Renal pelvis (tissue), 4 donors: ENCODE measurements around the gene CMTM6. TPM values are rescaled to one million over a fixed set of nuclear protein-coding genes. Genes with fewer than 3 reads are reported as not detected.
A peak's percentile ranks its signal among the peaks of the same experiment; 100 is the strongest.
"Not testable (repeated sequence)": the region's sequence is repeated elsewhere in the genome, so short reads cannot be mapped to it uniquely, and the experiment has no call there.

Source experiments
- DNase-seq: peaks from one replicate; pipeline ENCODE4 v3.0.0-alpha.2; 2013
- polyA plus RNA-seq, 3 donors: library from polyadenylated mRNA; unstranded; fragments of 120-200 nt; gene quantifications; one replicate each; pipeline ENCODE4 v1.2.1, GENCODE V29; 2013; ENCODE audit not compliant: insufficient read length in 3 of 3

CMTM6 gene
- polyA plus RNA-seq, 3 donors = 65.1 to 67.1 (median 67.1) TPM

DNA sequence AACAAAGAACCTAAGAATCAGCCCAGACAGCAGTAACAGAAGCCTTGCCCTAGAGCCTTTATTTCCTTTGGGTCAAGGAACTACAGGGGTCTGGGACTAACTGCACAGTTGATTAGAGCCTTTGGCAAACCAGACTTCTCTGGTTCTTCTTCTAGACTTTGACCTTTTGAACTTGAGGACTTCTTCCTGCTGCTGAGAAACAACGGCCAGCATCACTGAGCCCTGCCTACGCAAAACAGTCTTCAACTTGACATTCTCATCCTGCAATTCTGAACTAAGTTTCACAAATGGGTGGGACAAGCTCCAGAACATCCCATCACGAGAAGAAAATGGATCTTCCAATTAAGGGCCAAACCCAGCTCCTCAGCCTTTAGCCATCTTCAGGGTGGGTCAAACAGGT is 31.4 kb downstream of the CMTM6 start:
- DNase-seq = no peak

DNA sequence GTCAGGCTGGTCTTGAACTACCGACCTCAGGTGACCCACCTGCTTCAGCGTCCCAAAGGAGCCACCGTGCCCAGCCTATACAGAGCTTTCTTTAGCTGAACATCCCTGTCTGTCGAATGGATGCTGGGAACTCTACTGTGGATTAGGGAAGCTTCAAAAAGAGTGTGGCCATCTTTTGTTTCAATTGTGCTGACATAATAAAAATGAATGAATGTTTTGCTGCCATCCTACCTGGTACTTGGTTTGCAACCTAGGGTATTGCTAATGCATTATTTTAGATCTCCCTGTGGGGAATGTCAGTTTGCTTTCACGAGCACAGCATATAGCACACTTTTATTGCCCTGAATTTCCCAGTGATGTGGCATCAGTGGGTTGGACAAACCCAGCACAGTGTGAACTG is 32.3 kb downstream of the CMTM6 start:
- DNase-seq = no peak

DNA sequence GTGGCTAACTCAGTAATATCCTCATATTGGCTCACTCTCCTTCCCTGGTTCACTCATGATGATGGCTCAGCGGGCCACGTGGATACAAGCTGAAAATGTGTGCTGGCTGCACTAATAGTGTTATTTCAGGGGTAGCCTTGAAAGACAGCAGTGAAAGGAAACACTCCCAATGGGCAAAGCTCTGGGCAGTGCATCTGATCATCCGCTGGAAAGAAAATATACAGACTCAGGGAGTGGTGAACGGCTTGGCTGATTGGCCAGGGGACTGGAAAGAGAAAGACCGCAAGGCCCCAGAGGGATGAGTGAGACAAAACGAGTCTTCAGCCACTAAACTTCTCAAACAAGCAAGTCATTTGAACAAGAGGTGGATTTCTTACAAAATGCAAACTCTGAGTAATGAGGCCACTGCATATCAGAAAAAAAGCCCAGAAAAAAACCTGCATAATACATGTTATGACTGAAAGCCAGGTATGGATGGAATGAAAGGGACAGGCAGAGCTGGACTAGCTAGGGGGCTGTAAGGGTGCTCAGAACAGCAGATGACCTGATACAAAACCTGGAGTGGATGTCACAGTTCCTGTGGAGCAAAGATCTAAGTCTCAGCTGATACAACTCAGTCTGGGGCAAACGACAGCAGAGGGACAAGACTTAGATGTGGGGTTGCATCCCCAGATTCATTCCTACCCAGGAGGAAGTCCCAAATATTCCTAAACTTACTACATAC is 33.3 kb downstream of the CMTM6 start:
- DNase-seq = no peak

DNA sequence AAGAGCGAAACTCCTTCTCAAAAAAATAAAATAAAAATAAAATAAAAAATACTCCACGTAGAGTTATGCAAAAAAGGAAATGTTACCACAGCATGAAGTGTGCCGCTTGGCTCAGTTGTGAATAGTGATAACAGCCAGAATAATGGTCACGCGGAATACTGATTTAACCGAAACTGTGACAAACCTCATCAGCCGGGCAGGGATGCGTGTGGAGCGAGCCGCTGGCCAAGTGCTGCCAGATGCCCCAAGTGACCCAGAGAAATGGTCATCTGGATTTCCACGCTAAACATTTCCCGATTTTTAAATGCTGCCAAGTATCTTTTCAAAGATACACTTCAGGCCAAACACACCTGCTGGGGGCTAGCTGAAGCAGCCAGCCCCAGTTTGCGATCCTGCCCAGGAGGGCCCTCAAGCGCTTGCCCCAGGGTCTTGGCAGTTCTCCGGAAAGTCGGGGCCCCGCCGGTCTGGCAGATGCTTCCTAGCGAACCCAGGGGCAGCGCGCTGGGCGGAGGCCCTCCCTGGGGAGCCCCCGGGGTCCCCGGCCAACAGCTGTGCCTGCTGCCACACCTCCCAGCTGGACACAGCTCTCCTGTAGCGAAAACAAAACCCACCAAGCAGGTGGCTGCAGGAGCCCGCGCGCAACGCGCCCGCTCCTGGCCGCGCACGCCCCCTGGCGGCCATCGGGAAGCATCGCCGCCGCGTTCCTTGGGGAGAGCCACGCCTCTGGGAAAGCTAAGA is 35.1 kb downstream of the CMTM6 start:
- DNase-seq = peak; percentile 78

DNA sequence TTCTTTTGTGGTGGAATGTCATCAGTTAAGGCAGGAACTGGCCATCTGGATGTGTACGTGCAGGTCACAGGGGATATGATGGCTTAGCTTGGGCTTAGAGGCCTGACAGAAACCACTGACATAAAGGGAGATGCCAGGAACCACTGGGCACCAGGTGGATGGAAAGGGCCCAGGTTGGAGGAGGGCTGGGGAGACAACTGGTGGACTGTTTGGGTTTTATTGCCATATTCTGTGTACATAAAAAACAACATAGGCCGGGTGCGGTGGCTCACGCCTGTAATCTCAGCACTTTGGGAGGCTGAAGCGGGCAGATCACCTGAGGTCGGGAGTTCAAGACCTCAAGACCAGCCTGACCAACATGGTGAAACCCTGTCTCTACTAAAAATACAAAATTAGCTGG is 35.8 kb downstream of the CMTM6 start:
- not testable (repeated sequence) for DNase-seq

DNA sequence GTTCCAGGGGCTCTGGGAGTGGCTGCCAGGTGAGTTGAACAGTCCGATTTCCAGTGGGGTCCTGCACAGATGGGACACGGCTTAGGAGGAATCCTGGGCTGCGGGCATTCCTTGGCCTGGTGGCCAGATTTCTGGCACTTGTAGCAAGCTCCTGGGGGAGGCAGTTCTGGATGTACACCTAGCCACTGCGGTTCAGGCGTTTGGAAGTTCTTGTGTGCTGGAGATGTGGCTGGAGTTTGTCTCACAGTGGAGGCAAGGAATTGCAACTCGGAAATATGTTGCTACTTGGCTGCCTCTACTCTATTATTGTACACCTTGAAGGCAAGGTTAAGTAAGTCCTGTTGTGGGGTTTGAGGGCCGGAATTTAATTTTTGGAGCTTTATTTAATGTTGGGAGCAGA is 37.9 kb downstream of the CMTM6 start:
- DNase-seq = not testable (repeated sequence)

- DNase-seq = not testable (repeated sequence)
Observed at GRCh38 chr3:32463415-32463814, 39.2 kb downstream of the CMTM6 start.

DNA sequence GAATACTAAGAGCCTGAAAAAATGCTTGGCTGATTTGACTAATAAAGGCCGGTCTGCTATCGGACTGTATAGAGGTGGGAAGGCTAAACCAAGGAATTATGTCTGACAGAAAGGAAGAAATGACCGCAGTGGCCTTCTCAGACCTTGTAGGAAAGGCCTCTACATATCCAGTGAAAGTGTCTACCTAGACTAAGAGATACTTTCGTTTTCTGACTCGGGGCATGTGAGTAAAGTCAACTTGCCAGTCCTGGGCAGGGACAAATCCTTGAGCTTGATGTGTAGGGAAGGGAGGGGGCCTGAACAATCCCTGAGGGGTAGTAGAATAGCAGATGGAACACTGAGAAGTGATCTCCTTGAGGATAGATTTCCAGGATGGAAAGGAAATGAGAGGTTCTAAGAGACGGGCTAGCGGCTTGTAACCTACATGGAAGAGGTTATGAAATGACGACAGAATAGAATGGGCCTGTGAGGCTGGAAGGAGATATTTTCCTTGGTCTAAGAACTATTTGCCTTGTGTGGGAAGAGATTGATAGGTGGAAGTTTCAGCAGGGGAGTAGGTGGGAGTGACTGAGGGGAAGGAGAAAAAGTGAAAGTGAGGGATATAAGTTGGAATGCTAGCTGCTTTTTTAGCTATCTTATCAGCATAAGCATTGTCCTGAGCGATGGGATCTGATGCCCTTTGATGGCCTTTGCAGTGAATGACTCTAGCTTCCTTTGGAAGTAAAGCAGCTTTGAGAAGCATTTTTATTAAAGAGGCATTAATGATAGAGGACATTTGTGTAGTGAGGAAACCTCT is 40.3 kb downstream of the CMTM6 start:
- not testable (repeated sequence) for DNase-seq

- not testable (repeated sequence) for DNase-seq
Observed at GRCh38 chr3:32460817-32461496, 41.7 kb downstream of the CMTM6 start.

DNA sequence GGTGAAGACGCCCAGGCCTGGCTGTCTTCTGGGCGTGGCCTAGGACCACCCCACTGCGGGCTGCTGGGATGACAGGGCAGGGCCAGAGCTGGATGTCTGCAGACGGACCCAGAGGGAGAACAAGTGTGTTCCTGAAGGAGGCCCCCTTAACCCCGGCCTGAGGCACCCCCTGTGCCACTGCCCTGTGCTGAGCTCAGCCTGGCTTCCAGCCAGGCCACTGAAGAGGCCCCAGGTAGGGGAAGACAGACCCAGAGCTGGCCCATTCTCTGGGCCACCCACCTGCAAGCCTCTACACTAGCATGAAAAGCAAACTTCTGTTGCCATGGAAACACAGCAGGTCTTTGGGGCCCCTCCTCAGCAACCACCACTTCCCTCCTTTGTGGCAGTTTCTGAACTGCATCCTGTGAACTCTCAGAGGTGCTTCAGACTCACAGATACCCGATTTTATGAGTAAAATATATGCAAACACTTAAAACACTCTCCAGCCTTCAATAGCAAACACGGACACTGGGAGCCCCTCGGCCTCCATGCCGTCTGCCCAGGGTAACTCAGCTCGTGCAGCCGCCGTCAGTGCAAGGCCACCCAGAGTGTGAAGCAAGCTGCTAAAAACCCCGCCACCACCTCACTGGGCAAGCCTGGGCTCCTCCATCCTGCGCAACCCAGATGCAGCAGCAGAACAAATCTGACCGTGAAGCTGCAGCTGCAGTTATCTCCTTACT is 42.5 kb downstream of the CMTM6 start:
- peak; percentile 30 for DNase-seq

- no peak for DNase-seq
Observed at GRCh38 chr3:32459450-32459849, 43.2 kb downstream of the CMTM6 start.

GRCh38 chr3:32457971-32458471 is 44.6 kb downstream of the CMTM6 start:
- DNase-seq = no peak

- DNase-seq = no peak
Observed at GRCh38 chr3:32456429-32457130, 46.1 kb downstream of the CMTM6 start.

DNA sequence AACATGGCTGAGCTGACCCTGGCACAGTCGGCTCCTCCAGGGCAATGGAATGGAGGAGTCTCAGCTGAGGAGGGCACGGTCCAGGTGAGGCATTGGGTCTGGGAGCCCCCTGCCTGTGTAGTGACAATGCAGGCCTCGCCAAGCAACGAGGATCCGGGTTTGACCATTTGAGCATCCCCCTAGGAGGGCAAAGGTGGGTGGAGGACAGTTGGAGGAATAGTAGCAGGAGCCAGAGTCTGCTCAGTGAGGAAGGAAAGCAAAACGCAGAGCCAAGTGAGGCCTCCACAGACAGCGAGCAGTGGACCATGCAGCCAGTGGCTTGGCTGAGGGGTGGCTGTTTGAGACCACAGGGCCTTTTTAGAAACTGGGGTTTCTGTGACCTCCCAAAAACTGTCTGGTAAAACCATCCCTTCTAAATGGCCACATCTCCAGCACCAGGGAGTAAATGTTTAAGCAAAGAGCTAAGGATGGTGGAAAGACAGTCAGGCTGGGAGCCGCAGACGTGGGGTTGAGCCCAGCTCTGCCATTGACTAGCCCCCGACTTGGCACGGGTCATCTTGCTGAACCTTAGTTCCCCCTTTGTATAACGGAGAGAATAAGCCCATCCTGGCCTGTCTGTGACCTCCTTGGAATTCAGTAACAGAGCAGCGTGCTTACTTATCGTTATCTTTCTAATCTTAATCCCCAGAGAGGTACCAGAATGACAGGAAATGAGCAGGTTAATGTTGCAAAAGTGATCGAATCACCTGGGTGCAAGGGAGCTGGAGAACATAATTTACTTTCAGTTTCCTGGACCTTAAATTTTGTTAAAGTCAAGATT is 46.8 kb downstream of the CMTM6 start:
- DNase-seq = no peak

DNA sequence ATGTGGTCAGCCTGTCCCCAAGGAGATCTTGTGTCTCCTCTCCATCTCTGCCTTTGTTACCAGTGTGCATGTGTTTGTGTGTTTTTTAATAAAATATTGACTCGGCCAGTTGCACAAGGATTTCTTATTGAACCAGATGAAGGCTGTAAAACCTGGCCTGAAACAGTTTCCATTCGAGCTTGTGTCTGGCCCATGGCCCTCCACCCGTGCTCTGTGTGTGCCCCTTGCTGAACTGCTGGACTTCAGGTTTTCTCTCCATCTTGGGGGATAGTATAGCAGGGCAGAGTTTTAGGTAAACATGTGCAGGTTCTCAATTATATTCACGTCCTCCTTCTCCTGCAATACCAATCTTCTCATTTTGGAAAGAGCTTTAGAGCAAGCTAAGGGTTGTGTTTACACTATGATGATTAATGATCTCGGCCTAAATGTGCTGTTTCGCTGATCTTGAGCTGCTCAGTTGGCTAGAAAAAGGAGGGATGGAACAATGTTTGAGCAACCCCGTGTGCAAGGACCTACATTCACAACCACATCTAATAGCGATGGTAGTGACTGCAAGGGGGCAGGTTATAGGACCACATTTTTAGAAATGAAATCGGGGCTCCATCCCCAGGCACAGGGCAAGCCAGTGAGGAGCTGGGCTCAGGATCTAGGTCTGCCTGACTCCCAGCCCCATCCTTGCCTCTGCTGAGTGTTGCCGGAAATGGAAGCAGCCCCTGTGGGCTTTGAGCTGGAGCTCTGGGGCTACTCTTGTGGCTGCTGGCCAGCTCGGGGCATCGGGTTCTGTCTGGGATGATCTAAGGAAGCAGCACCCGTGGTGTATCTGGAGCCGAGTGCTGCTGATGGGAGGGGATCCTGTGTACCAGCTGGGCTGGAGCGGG is 47.7 kb downstream of the CMTM6 start:
- DNase-seq = no peak

GRCh38 chr3:32454111-32454510 is 48.5 kb downstream of the CMTM6 start:
- DNase-seq = no peak

GRCh38 chr3:32453346-32453745 is 49.3 kb downstream of the CMTM6 start:
- DNase-seq = no peak

DNA sequence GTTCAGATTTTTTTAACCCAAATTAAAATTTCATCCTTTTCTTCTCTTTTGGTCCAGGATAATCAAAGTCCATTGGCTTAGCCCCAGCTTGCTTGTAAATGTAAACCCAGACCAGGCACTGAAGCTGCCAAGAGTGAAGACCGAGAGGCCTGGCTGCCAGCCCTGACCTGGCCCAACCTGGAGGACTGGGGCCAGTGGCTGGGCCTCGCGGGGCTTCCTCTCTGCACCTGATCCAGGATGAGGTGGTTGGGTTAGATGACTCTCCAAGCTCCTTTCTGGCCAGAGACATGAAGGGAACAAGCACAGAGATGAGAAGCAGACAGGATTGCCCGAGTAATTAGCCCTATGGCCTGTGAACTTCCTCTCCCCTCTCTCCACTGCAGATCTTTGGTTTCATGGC is 50.6 kb downstream of the CMTM6 start:
- DNase-seq = no peak
